Prostate gland (tissue), 2 donors: ENCODE measurements around the gene PALD1.

Experiments
- CTCF ChIP-seq, 4 experiments: fragments of 200-600 bp in 2 of 4; fragments of 450-650 bp in 2 of 4; sonication (generic) in 2 of 4; IDR thresholded peaks; 1 replicate in 3 of 4; 2 replicates in 1 of 4; pipeline ENCODE4 v1.5.1; 2016 to 2019; ENCODE audit warnings: antibody characterized with exemption in 4 of 4, mild to moderate bottlenecking in 2 of 4, moderate library complexity in 2 of 4
- POLR2A ChIP-seq: fragments of 450-650 bp; IDR thresholded peaks from one replicate; pipeline ENCODE4 v1.6.1; 2016; ENCODE audit warnings: antibody characterized with exemption, mild to moderate bottlenecking
- POLR2AphosphoS5 ChIP-seq: sonication (generic); formaldehyde crosslinking; IDR thresholded peaks from one replicate; pipeline ENCODE4 v1.6.1; 2017; ENCODE audit warnings: antibody characterized with exemption

GRCh38 chr10:70549351-70549961, 70.9 kb downstream of the PALD1 start:
- TF ChIP-seq CTCF (IDR thresholded peaks at IDR 0.05) (no peak), POLR2A (no peak), POLR2AphosphoS5 (no peak)
